ENCODE measurements around the gene SCN4A.

GRCh38 chr17:64004218-64004770, 31.6 kb upstream of the SCN4A start:
- TF ChIP-seq TAF1 (IDR thresholded peaks at IDR 0.05; ENCODE audit: borderline replicate concordance, low read depth, low read length) (no peak), POLR2AphosphoS5 (IDR thresholded peaks at IDR 0.05; ENCODE audit: low read depth, low read length) (no peak)
